BLaER1 treated with 17β-estradiol and CSF1 and Interleukin-3, amounts not matched to agents 10 nM and 100 nM (cell line): Measurements from ENCODE around the gene TNS1.
A peak's percentile ranks its signal among the peaks of the same experiment; 100 is the strongest.

ENCODE experiments used
- H3K27ac ChIP-seq, 11 experiments: shearing (Covaris generic); formaldehyde crosslinking; 2 replicates each; pipeline ENCODE4 v1.8.1; 2022
- H3K27me3 ChIP-seq, 11 experiments: shearing (Covaris generic); formaldehyde crosslinking; 2 replicates each; pipeline ENCODE4 v1.8.1; 2022
- H3K36me3 ChIP-seq, 11 experiments: shearing (Covaris generic); formaldehyde crosslinking; 2 replicates each; pipeline ENCODE4 v1.8.1; 2022
- H3K4me1 ChIP-seq, 10 experiments: shearing (Covaris generic); formaldehyde crosslinking; 2 replicates each; pipeline ENCODE4 v1.8.1; 2022
- H3K4me2 ChIP-seq, 11 experiments: shearing (Covaris generic); formaldehyde crosslinking; 2 replicates each; pipeline ENCODE4 v1.8.1; 2022
- H3K4me3 ChIP-seq, 10 experiments: shearing (Covaris generic); formaldehyde crosslinking; 2 replicates each; pipeline ENCODE4 v1.8.1; 2022
- H3K9ac ChIP-seq, 11 experiments: shearing (Covaris generic); formaldehyde crosslinking; 2 replicates each; pipeline ENCODE4 v1.8.1; 2022
- H3K9me3 ChIP-seq, 11 experiments: shearing (Covaris generic); formaldehyde crosslinking; replicated peaks in 1 of 11; 2 replicates each; pipeline ENCODE4 v1.8.1; 2022
- H4K20me1 ChIP-seq, 11 experiments: shearing (Covaris generic); formaldehyde crosslinking; 2 replicates each; pipeline ENCODE4 v1.8.1; 2022
- Cebpa-rat ChIP-seq, 11 experiments: shearing (Covaris generic); IDR thresholded peaks; 2 replicates each; pipeline ENCODE4 v1.8.1; 2022

The TNS1 gene

GRCh38 chr2:217944366-217944765 is 58.4 kb downstream of the TNS1 start:
- no peak overlapping the region for H3K4me3 ChIP-seq
- peaks cover 32 to 49% (median 44%) of the 10 kb centered on the region in 10 experiments for H3K4me1 ChIP-seq
- no peaks in the 10 kb centered on the region for H3K27me3 ChIP-seq

GRCh38 chr2:217943446-217944321 is 59.1 kb downstream of the TNS1 start:
- H3K9me3 ChIP-seq = no peaks in the 10 kb centered on the region
- peak overlapping the region in 4 of 10 experiments; percentile 31 to 55 (median 37); a peak in 7 of 20 replicates for H3K4me3 ChIP-seq
- no peak for TF ChIP-seq Cebpa-rat (IDR thresholded peaks at IDR 0.05)
- no peak overlapping the region for H3K27ac ChIP-seq
- peak overlapping the region; percentile 44 to 95 (median 74) for H3K4me2 ChIP-seq
- H3K4me1 ChIP-seq = peaks cover 32 to 47% (median 43%) of the 10 kb centered on the region in 10 experiments
- no peaks in the 10 kb centered on the region for H3K27me3 ChIP-seq
- H3K9ac ChIP-seq = peak overlapping the region in 6 of 11 experiments; percentile 13 to 61 (median 33); a peak in 7 of 22 replicates
- peaks cover 0 to 7% (median 0%) of the 10 kb centered on the region in 11 experiments; a peak in 1 of 22 replicates for H3K36me3 ChIP-seq
- peaks cover 0 to 72% (median 13%) of the 10 kb centered on the region in 11 experiments; a peak in 12 of 22 replicates for H4K20me1 ChIP-seq

More at GRCh38 chr2:217944366-217944765, 58.4 kb downstream of the TNS1 start:
- Histone ChIP-seq H3K4me2 (peak overlapping the region; percentile 44 to 95 (median 74); a peak in 21 of 22 replicates), H4K20me1 (peaks cover 0 to 77% (median 13%) of the 10 kb centered on the region in 11 experiments; a peak in 12 of 22 replicates), H3K9me3 (no peaks in the 10 kb centered on the region), H3K27ac (no peak overlapping the region), H3K36me3 (peaks cover 0 to 5% (median 0%) of the 10 kb centered on the region in 11 experiments; a peak in 1 of 22 replicates), H3K9ac (peak overlapping the region in 2 of 11 experiments; percentile 13 to 18; a peak in 2 of 22 replicates)
- TF ChIP-seq Cebpa-rat (IDR thresholded peaks at IDR 0.05) = no peak

GRCh38 chr2:217942731-217943335 is 60.0 kb downstream of the TNS1 start:
- H3K9ac ChIP-seq = peak overlapping the region in 3 of 11 experiments; percentile 37 to 61 (median 43); a peak in 3 of 22 replicates
- peak overlapping the region; percentile 44 to 95 (median 74); a peak in 21 of 22 replicates for H3K4me2 ChIP-seq
- peaks cover 0 to 67% (median 13%) of the 10 kb centered on the region in 11 experiments; a peak in 11 of 22 replicates for H4K20me1 ChIP-seq
- H3K4me3 ChIP-seq = peak overlapping the region in 3 of 10 experiments; percentile 33 to 55 (median 41); a peak in 6 of 20 replicates
- peaks cover 0 to 7% (median 0%) of the 10 kb centered on the region in 11 experiments; a peak in 1 of 22 replicates for H3K36me3 ChIP-seq
- no peak for TF ChIP-seq Cebpa-rat (IDR thresholded peaks at IDR 0.05)
- H3K27me3 ChIP-seq = no peaks in the 10 kb centered on the region
- H3K9me3 ChIP-seq = no peaks in the 10 kb centered on the region
- H3K27ac ChIP-seq = no peak overlapping the region
- peaks cover 32 to 44% (median 37%) of the 10 kb centered on the region in 10 experiments for H3K4me1 ChIP-seq

GRCh38 chr2:217941886-217942728 is 60.7 kb downstream of the TNS1 start:
- Histone ChIP-seq H3K4me1 (peaks cover 32 to 51% (median 38%) of the 10 kb centered on the region in 10 experiments), H3K36me3 (peaks cover 0 to 7% (median 0%) of the 10 kb centered on the region in 11 experiments; a peak in 1 of 22 replicates), H3K27me3 (no peaks in the 10 kb centered on the region), H4K20me1 (peaks cover 0 to 72% (median 13%) of the 10 kb centered on the region in 11 experiments; a peak in 11 of 22 replicates), H3K4me3 (peak overlapping the region in 2 of 10 experiments; percentile 41 to 55; a peak in 3 of 20 replicates), H3K27ac (no peak overlapping the region), H3K4me2 (peak overlapping the region in 9 of 11 experiments; percentile 4 to 95 (median 51); a peak in 13 of 22 replicates), H3K9me3 (no peaks in the 10 kb centered on the region), H3K9ac (peak overlapping the region in 2 of 11 experiments; percentile 26 to 61; a peak in 2 of 22 replicates)
- no peak for TF ChIP-seq Cebpa-rat (IDR thresholded peaks at IDR 0.05)

- peaks cover 32 to 58% (median 38%) of the 10 kb centered on the region in 10 experiments for H3K4me1 ChIP-seq
- H3K27me3 ChIP-seq = no peaks in the 10 kb centered on the region
- peaks cover 0 to 80% (median 13%) of the 10 kb centered on the region in 11 experiments; a peak in 11 of 22 replicates for H4K20me1 ChIP-seq
- no peak overlapping the region for H3K4me3 ChIP-seq
- no peak overlapping the region; a peak in 1 of 22 replicates for H3K9ac ChIP-seq
- no peak for TF ChIP-seq Cebpa-rat (IDR thresholded peaks at IDR 0.05)
- H3K4me2 ChIP-seq = peak overlapping the region in 10 of 11 experiments; percentile 4 to 95 (median 48); a peak in 17 of 22 replicates
- H3K9me3 ChIP-seq = no peaks in the 10 kb centered on the region
- H3K36me3 ChIP-seq = peaks cover 0 to 7% (median 0%) of the 10 kb centered on the region in 11 experiments; a peak in 1 of 22 replicates
- no peak overlapping the region for H3K27ac ChIP-seq
Measured at GRCh38 chr2:217941339-217941738, 61.5 kb downstream of the TNS1 start.

- H3K4me2 ChIP-seq = peak overlapping the region in 7 of 11 experiments; percentile 38 to 95 (median 52); a peak in 8 of 22 replicates
- peaks cover 0 to 80% (median 13%) of the 10 kb centered on the region in 11 experiments; a peak in 12 of 22 replicates for H4K20me1 ChIP-seq
- TF ChIP-seq Cebpa-rat (IDR thresholded peaks at IDR 0.05) = no peak
- H3K4me3 ChIP-seq = no peak overlapping the region
- no peak overlapping the region for H3K27ac ChIP-seq
- H3K36me3 ChIP-seq = peaks cover 0 to 7% (median 0%) of the 10 kb centered on the region in 11 experiments; a peak in 1 of 22 replicates
- no peaks in the 10 kb centered on the region for H3K27me3 ChIP-seq
- peaks cover 34 to 66% (median 42%) of the 10 kb centered on the region in 10 experiments for H3K4me1 ChIP-seq
- no peak overlapping the region for H3K9ac ChIP-seq
- no peaks in the 10 kb centered on the region for H3K9me3 ChIP-seq
Measured at GRCh38 chr2:217940261-217941220, 62.3 kb downstream of the TNS1 start.

GRCh38 chr2:217939629-217940245 is 63.1 kb downstream of the TNS1 start:
- Histone ChIP-seq H3K9ac (no peak overlapping the region), H3K4me3 (no peak overlapping the region), H3K27me3 (no peaks in the 10 kb centered on the region), H3K27ac (no peak overlapping the region), H3K4me1 (peaks cover 41 to 74% (median 51%) of the 10 kb centered on the region in 10 experiments), H4K20me1 (peaks cover 0 to 80% (median 17%) of the 10 kb centered on the region in 11 experiments; a peak in 12 of 22 replicates), H3K4me2 (peak overlapping the region in 2 of 11 experiments; percentile 4 to 88; a peak in 1 of 22 replicates), H3K36me3 (peaks cover 0 to 7% (median 0%) of the 10 kb centered on the region in 11 experiments; a peak in 1 of 22 replicates), H3K9me3 (no peaks in the 10 kb centered on the region)
- TF ChIP-seq Cebpa-rat (IDR thresholded peaks at IDR 0.05) = no peak
